HEK293 (cell line): ENCODE measurements around the gene KIRREL3.

Source experiments
- CTCF ChIA-PET: fragments of 350-600 bp; formaldehyde crosslinking; extraction: SDS; loops from one replicate; lab custom pipeline; 2021; ENCODE audit warnings: antibody characterized with exemption; lab: Yijun Ruan, JAX
- POLR2A ChIA-PET: fragments of 300-600 bp; formaldehyde crosslinking; extraction: SDS; loops from one replicate; lab custom pipeline; 2020; ENCODE audit warnings: antibody characterized with exemption, inconsistent platforms; lab: Yijun Ruan, JAX
- H3K27ac ChIP-seq: fragments of 200-500 bp; sonication (Bioruptor generic); 2 replicates; pipeline ENCODE4 v1.5.1; 2014; ENCODE audit warnings: low read depth, low read length, control low read depth, inconsistent platforms; ENCODE audit errors: extremely low read depth
- H3K36me3 ChIP-seq, 2 experiments: fragments of 200-500 bp in 1 of 2; sonication (Bioruptor generic) in 1 of 2; 1 replicate in 1 of 2; 2 replicates in 1 of 2; pipeline ENCODE4 v1.5.1; 2014 to 2017; ENCODE audit warnings: inconsistent platforms in 2 of 2, low read length in 2 of 2; ENCODE audit not compliant: control insufficient read depth in 2 of 2, insufficient read depth in 1 of 2
- H3K4me1 ChIP-seq: fragments of 200-500 bp; sonication (Bioruptor generic); 2 replicates; pipeline ENCODE4 v1.5.1; 2014; ENCODE audit warnings: mild to moderate bottlenecking, low read length, inconsistent platforms; ENCODE audit not compliant: control insufficient read depth, insufficient read depth
- H3K4me3 ChIP-seq: 2 replicates; pipeline ENCODE4 v1.5.1; 2011; ENCODE audit warnings: low read depth, mild to moderate bottlenecking, control low read depth, low read length, moderate library complexity
- H3K9me3 ChIP-seq: fragments of 200-500 bp; sonication (Bioruptor generic); 2 replicates; pipeline ENCODE4 v1.5.1; 2014; ENCODE audit warnings: low read depth, low read length, inconsistent platforms; ENCODE audit not compliant: control insufficient read depth, insufficient read depth
- FEZF1 ChIP-seq: fragments of 450-650 bp; formaldehyde crosslinking; IDR thresholded peaks from 2 replicates; pipeline ENCODE4 v1.5.1; 2016; ENCODE audit warnings: missing biosample characterization, missing genetic modification characterization
- MEIS1 ChIP-seq: sonication (generic); formaldehyde crosslinking; IDR thresholded peaks from 2 replicates; pipeline ENCODE4 v1.8.1; 2022; ENCODE audit warnings: missing genetic modification reagents, mild to moderate bottlenecking, borderline replicate concordance
- REPIN1 ChIP-seq: fragments of 450-650 bp; formaldehyde crosslinking; IDR thresholded peaks from 2 replicates; pipeline ENCODE4 v1.5.1; 2017; ENCODE audit warnings: missing biosample characterization, missing genetic modification characterization, low read depth
- SCRT1 ChIP-seq: fragments of 450-650 bp; formaldehyde crosslinking; IDR thresholded peaks from 2 replicates; pipeline ENCODE4 v1.5.1; 2016; ENCODE audit warnings: missing biosample characterization, missing genetic modification characterization, borderline replicate concordance
- WT1 ChIP-seq: fragments of 450-650 bp; formaldehyde crosslinking; IDR thresholded peaks from 2 replicates; pipeline ENCODE4 v1.5.1; 2016; ENCODE audit warnings: missing biosample characterization, missing genetic modification characterization
- ZBTB49 ChIP-seq: fragments of 450-650 bp; formaldehyde crosslinking; IDR thresholded peaks from 2 replicates; pipeline ENCODE4 v1.5.1; 2016; ENCODE audit warnings: missing biosample characterization, missing genetic modification characterization, low read depth
- ZBTB7A ChIP-seq: fragments of 450-650 bp; formaldehyde crosslinking; IDR thresholded peaks from 2 replicates; pipeline ENCODE4 v1.5.1; 2016; ENCODE audit warnings: low read depth, missing biosample characterization, missing genetic modification characterization
- ZEB2 ChIP-seq: fragments of 450-650 bp; formaldehyde crosslinking; IDR thresholded peaks from 2 replicates; pipeline ENCODE4 v1.5.1; 2016; ENCODE audit warnings: missing biosample characterization, missing genetic modification characterization
- ZFP3 ChIP-seq: fragments of 450-650 bp; formaldehyde crosslinking; IDR thresholded peaks from 2 replicates; pipeline ENCODE4 v1.5.1; 2016; ENCODE audit warnings: low read depth, missing biosample characterization, missing genetic modification characterization
- ZNF2 ChIP-seq: fragments of 450-650 bp; formaldehyde crosslinking; IDR thresholded peaks from 2 replicates; pipeline ENCODE4 v1.5.1; 2016; ENCODE audit warnings: missing biosample characterization, missing genetic modification characterization
- ZNF221 ChIP-seq: fragments of 450-650 bp; formaldehyde crosslinking; IDR thresholded peaks from 2 replicates; pipeline ENCODE4 v1.5.1; 2017; ENCODE audit warnings: missing biosample characterization, missing genetic modification characterization, borderline replicate concordance
- ZNF292 ChIP-seq: fragments of 450-650 bp; formaldehyde crosslinking; IDR thresholded peaks from 2 replicates; pipeline ENCODE4 v1.5.1; 2016; ENCODE audit warnings: low read depth, missing biosample characterization, missing genetic modification characterization, borderline replicate concordance
- ZNF362 ChIP-seq: fragments of 450-650 bp; formaldehyde crosslinking; IDR thresholded peaks from 2 replicates; pipeline ENCODE4 v1.5.1; 2016; ENCODE audit warnings: missing biosample characterization, missing genetic modification characterization
- ZNF549 ChIP-seq: fragments of 450-650 bp; IDR thresholded peaks from 2 replicates; pipeline ENCODE4 v1.5.1; 2018; ENCODE audit warnings: missing biosample characterization, missing genetic modification characterization, mild to moderate bottlenecking, inconsistent platforms, moderate library complexity
- ZNF571 ChIP-seq: fragments of 450-650 bp; formaldehyde crosslinking; IDR thresholded peaks from 2 replicates; pipeline ENCODE4 v1.5.0; 2017; ENCODE audit warnings: missing biosample characterization, missing genetic modification characterization
- ZNF664 ChIP-seq: fragments of 450-650 bp; formaldehyde crosslinking; IDR thresholded peaks from 2 replicates; pipeline ENCODE4 v1.5.1; 2016; ENCODE audit warnings: missing biosample characterization, missing genetic modification characterization
- TF ChIP-seq, protein P1 (sequence below): fragments of 450-650 bp; formaldehyde crosslinking; IDR thresholded peaks from 2 replicates; pipeline ENCODE4 v1.5.1; 2016; ENCODE audit warnings: missing biosample characterization, missing genetic modification characterization, borderline replicate concordance
- TF ChIP-seq, protein P2 (sequence below): fragments of 450-650 bp; formaldehyde crosslinking; IDR thresholded peaks from 2 replicates; pipeline ENCODE4 v1.5.1; 2016; ENCODE audit warnings: missing biosample characterization, missing genetic modification characterization

KIRREL3 gene

DNA sequence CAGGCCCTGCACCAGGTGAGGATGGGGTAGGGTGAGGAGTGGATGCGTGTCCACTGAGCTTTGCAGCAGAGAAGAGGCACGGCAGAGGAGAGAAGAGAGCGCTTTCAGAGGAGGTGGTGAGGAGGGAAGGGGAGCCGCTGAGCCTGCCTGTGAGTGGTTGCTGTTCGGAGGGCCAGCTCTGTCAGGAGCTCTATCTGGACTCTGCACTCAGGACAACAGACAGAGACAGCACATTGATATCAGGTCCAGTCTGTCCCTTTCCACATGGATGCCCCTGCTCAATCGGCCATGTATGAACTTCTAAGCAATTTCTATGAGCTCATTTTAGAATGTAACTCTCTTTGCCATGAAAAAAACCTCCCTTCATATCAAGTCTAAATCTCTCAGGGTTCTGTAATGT lies 158.6 kb downstream of the KIRREL3 start:
- POLR2A ChIA-PET = no interaction called here

More for the DNA sequence above, 158.6 kb downstream of the KIRREL3 start:
- CTCF ChIA-PET = no interaction called here
- no peaks in the 10 kb centered on the region for H3K36me3 ChIP-seq
- H3K9me3 ChIP-seq = no peaks in the 10 kb centered on the region
- TF ChIP-seq WT1 (tag by site-specific recombination) (no peak), ZNF549 (tag by site-specific recombination) (no peak), MEIS1 (no peak), ZFP3 (no peak), ZNF571 (tag by site-specific recombination) (no peak), SCRT1 (tag by site-specific recombination) (no peak), ZNF221 (tag by site-specific recombination) (no peak), ZEB2 (tag by site-specific recombination) (no peak), FEZF1 (tag by site-specific recombination) (no peak), REPIN1 (tag by site-specific recombination) (no peak), ZNF2 (tag by site-specific recombination) (no peak), ZNF292 (tag by site-specific recombination) (no peak), ZNF362 (tag by site-specific recombination) (no peak), ZBTB7A (tag by site-specific recombination) (no peak), ZNF664 (tag by site-specific recombination) (no peak), ZBTB49 (no peak)
- TF ChIP-seq, protein P1, sequence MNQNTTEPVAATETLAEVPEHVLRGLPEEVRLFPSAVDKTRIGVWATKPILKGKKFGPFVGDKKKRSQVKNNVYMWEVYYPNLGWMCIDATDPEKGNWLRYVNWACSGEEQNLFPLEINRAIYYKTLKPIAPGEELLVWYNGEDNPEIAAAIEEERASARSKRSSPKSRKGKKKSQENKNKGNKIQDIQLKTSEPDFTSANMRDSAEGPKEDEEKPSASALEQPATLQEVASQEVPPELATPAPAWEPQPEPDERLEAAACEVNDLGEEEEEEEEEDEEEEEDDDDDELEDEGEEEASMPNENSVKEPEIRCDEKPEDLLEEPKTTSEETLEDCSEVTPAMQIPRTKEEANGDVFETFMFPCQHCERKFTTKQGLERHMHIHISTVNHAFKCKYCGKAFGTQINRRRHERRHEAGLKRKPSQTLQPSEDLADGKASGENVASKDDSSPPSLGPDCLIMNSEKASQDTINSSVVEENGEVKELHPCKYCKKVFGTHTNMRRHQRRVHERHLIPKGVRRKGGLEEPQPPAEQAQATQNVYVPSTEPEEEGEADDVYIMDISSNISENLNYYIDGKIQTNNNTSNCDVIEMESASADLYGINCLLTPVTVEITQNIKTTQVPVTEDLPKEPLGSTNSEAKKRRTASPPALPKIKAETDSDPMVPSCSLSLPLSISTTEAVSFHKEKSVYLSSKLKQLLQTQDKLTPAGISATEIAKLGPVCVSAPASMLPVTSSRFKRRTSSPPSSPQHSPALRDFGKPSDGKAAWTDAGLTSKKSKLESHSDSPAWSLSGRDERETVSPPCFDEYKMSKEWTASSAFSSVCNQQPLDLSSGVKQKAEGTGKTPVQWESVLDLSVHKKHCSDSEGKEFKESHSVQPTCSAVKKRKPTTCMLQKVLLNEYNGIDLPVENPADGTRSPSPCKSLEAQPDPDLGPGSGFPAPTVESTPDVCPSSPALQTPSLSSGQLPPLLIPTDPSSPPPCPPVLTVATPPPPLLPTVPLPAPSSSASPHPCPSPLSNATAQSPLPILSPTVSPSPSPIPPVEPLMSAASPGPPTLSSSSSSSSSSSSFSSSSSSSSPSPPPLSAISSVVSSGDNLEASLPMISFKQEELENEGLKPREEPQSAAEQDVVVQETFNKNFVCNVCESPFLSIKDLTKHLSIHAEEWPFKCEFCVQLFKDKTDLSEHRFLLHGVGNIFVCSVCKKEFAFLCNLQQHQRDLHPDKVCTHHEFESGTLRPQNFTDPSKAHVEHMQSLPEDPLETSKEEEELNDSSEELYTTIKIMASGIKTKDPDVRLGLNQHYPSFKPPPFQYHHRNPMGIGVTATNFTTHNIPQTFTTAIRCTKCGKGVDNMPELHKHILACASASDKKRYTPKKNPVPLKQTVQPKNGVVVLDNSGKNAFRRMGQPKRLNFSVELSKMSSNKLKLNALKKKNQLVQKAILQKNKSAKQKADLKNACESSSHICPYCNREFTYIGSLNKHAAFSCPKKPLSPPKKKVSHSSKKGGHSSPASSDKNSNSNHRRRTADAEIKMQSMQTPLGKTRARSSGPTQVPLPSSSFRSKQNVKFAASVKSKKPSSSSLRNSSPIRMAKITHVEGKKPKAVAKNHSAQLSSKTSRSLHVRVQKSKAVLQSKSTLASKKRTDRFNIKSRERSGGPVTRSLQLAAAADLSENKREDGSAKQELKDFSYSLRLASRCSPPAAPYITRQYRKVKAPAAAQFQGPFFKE = no peak
- TF ChIP-seq, protein P2, sequence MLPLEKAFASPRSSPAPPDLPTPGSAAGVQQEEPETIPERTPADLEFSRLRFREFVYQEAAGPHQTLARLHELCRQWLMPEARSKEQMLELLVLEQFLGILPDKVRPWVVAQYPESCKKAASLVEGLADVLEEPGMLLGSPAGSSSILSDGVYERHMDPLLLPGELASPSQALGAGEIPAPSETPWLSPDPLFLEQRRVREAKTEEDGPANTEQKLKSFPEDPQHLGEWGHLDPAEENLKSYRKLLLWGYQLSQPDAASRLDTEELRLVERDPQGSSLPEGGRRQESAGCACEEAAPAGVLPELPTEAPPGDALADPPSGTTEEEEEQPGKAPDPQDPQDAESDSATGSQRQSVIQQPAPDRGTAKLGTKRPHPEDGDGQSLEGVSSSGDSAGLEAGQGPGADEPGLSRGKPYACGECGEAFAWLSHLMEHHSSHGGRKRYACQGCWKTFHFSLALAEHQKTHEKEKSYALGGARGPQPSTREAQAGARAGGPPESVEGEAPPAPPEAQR = no peak
- no peaks in the 10 kb centered on the region for H3K4me1 ChIP-seq
- no peak overlapping the region for H3K4me3 ChIP-seq
- no peak overlapping the region for H3K27ac ChIP-seq
